ENCODE results near the gene HYLS1. TPM values are rescaled to one million over a fixed set of nuclear protein-coding genes. Genes with fewer than 3 reads are reported as not detected.
A peak's percentile ranks its signal among the peaks of the same experiment; 100 is the strongest.

HYLS1 gene
- total RNA-seq, 3 donors from 2014 or later = 4.6 to 7.5 (median 7.1) TPM

- Histone ChIP-seq H3K4me3 (no peak overlapping the region), H3K36me3 (ENCODE audit: low read depth) (no peaks in the 10 kb centered on the region), H3K4me1 (ENCODE audit: low read depth) (peaks cover 4% of the 10 kb centered on the region), H3K9me3 (no peaks in the 10 kb centered on the region)
- ATAC-seq (no peak), DNase-seq (no peak)
- no peak for TF ChIP-seq CTCF (IDR thresholded peaks at IDR 0.05)
- intact Hi-C loops (cut with DNase I, micrococcal nuclease) = no loop called here
These were observed 6.2 kb upstream of the HYLS1 start for GRCh38 chr11:125881291-125881690.

DNA sequence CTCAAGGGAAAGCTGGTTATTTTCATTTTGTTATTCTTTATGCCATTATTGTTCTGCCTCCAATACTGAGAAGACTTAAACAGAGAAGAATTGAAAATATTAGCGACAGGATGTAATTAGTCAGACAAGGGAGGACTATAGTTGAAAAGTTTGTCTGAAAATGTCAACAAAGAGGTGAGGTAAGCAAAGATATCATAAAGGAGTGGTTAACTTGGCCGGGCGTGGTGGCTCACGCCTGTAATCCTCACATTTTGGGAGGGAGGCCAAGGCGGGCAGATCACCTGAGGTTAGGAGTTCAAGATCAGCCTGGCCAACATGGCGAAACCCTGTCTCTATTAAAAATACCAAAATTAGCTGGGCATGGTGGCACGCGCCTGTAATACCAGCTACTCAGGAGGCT is 4.1 kb upstream of the HYLS1 start:
- intact Hi-C loops (cut with DNase I, micrococcal nuclease) = no loop called here
- DNase-seq (peak in 1 of 3 donors; percentile 35), ATAC-seq (no peak)
- Histone ChIP-seq H3K9me3 (no peaks in the 10 kb centered on the region), H3K4me3 (no peak overlapping the region), H3K36me3 (ENCODE audit: low read depth) (no peaks in the 10 kb centered on the region), H3K4me1 (ENCODE audit: low read depth) (peaks cover 4% of the 10 kb centered on the region)
- no peak for TF ChIP-seq CTCF (IDR thresholded peaks at IDR 0.05)

DNA sequence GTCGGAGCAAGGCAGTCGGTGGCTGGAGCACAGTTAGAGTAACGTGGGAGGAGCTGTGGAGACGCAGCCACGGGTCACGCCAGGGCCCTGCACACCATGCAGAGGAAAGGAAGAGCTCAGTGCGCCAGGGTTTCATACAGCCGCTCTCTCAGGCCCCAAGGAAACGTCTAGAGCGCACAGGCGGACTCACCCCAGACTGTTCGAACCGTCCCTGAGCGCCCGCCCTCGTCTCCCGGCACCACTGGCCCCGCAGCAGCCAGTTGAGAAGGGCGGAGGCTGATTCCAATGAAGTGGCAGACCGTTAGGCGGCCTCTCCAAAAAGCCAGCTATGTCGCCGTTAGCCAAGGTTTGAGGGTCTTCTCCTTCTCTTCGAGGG is 483 bp upstream of the HYLS1 start:
- intact Hi-C loops (cut with DNase I, micrococcal nuclease) = no loop called here
- DNase-seq = peak; percentile 43 to 66 (median 64)
- peak; percentile 11 for ATAC-seq
- TF ChIP-seq CTCF (IDR thresholded peaks at IDR 0.05) = no peak
- Histone ChIP-seq H3K36me3 (ENCODE audit: low read depth) (no peaks in the 10 kb centered on the region), H3K9me3 (no peaks in the 10 kb centered on the region), H3K4me3 (no peak overlapping the region), H3K4me1 (ENCODE audit: low read depth) (peaks cover 9% of the 10 kb centered on the region)

DNA sequence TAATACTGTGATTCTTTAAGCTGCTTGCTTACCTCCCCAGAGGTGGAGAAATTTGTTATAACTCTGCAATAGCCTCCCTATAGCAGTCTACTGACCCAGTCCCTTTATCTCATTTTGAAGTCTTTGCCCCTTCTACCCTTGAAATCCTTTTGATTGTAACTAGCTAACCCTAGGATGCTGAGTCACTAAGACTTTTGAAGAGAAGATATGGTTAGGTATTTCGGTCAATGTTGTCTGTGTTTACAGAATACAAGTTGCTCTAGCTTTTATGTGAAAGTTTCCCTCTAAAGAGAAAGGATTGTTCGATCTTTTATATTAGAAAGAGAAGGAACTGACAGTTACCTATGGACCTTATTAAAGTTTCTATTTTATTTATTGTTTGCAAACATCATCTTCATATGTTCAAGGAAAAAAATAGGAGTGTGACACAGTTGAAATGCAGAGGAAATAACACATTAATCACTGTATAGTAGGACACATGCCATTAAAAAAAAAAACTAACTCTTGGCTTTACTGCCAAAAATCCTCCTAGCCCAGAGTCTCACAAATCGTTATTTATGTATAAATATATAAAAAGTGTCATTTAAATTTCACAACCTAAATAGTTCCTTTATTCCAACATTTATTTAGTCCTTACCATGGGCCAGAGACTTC is 3.1 kb downstream of the HYLS1 start:
- H3K9me3 ChIP-seq = no peaks in the 10 kb centered on the region
- DNase-seq = no peak
- H3K36me3 ChIP-seq (ENCODE audit: low read depth) = no peaks in the 10 kb centered on the region
- intact Hi-C loops (cut with DNase I, micrococcal nuclease) = no loop called here
- peaks cover 5% of the 10 kb centered on the region for H3K4me1 ChIP-seq (ENCODE audit: low read depth)
- no peak overlapping the region for H3K4me3 ChIP-seq
- no peak for ATAC-seq
- no peak for TF ChIP-seq CTCF (IDR thresholded peaks at IDR 0.05)

DNA sequence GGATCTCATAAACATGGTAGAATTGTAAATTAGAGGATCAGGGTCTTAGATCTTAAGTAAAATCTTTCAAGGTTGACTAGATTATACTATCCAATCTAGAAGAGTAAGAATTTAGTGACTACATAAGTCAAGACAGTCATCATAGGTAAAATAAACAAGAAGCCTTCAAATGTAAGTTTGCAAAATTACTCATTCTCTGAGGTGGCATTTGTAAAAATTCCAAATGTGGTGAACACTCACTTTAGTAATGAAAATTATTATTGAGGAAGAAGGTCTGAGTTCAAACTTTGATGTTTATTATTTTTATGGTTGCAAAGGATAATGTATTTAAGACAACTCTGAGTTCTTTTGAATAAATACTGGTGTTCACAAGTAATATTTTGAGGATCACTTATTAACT is 4.6 kb downstream of the HYLS1 start:
- H3K4me1 ChIP-seq (ENCODE audit: low read depth) = peaks cover 5% of the 10 kb centered on the region
- no peaks in the 10 kb centered on the region for H3K36me3 ChIP-seq (ENCODE audit: low read depth)
- H3K9me3 ChIP-seq = no peaks in the 10 kb centered on the region
- no peak for TF ChIP-seq CTCF (IDR thresholded peaks at IDR 0.05)
- ATAC-seq = no peak
- intact Hi-C loops (cut with DNase I, micrococcal nuclease) = no loop called here
- H3K4me3 ChIP-seq = no peak overlapping the region
- no peak for DNase-seq

- no peak overlapping the region for H3K4me3 ChIP-seq
- no peak for DNase-seq
- peak; percentile 71 for ATAC-seq
These were observed 5.5 kb downstream of the HYLS1 start for GRCh38 chr11:125892994-125893393.

More at GRCh38 chr11:125892994-125893393, 5.5 kb downstream of the HYLS1 start:
- no peak for TF ChIP-seq CTCF (IDR thresholded peaks at IDR 0.05)
- Histone ChIP-seq H3K4me1 (ENCODE audit: low read depth) (peaks cover 5% of the 10 kb centered on the region), H3K36me3 (ENCODE audit: low read depth) (no peaks in the 10 kb centered on the region), H3K9me3 (no peaks in the 10 kb centered on the region)
- intact Hi-C loops (cut with DNase I, micrococcal nuclease) = no loop called here

All from mucosa of descending colon (tissue), 3 donors.